GM18507 (cell line): ENCODE measurements around the gene SPATS2.

ENCODE experiments used
- DNase-seq: peaks from one replicate; pipeline ENCODE4 v3.0.0; 2011; ENCODE audit warnings: low read depth; ENCODE audit not compliant: insufficient read length; ENCODE audit errors: extremely low spot score
- FAIRE-seq: peaks from 2 replicates; lab custom pipeline; 2011; peaks lifted over from hg19 to GRCh38; lab: Jason Lieb, UNC

SPATS2 gene

DNA sequence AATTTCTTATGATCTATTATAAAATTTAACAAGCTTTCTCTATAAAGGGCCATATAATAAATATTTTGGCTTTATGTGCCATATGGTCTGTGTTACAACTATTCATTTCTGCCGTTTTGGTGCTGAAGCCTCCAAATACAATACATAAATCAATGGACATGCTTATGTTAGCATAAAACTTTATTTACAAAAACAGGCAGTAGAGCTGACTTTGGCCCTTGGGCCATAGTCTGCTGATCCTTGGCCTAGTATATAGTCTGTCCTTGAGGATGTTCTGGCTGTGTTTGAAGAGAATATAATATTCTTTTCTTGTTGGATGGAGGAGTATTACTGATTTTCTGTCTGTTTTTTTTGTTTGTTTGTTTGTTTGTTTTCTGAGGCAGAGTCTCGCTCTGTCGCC is 81.6 kb downstream of the SPATS2 start:
- DNase-seq (no peak), FAIRE-seq (no peak)

- DNase-seq (peak; percentile 22), FAIRE-seq (peak; percentile 60)
Observed at GRCh38 chr12:49451468-49452259, 84.4 kb downstream of the SPATS2 start.

DNA sequence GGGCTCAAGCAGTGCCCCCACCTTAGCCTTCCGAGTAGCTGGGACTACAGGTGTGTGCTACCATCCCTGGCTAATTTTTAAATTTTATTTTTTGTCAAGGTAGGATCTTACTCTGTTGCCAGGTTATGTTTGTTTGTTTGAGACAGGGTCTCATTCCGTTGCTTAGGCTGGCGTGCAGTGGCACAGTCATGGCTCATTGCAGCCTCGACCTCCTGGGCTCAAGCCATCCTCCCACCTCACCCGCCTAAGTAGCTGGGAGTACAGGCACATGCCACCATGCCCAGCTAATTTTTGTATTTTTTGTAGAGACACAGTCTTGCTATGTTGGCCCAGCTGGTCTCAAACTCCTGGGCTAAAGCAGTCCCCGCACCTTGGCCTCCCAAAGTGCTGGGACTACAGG is 88.2 kb downstream of the SPATS2 start:
- no peak for FAIRE-seq
- DNase-seq, result no peak

DNA sequence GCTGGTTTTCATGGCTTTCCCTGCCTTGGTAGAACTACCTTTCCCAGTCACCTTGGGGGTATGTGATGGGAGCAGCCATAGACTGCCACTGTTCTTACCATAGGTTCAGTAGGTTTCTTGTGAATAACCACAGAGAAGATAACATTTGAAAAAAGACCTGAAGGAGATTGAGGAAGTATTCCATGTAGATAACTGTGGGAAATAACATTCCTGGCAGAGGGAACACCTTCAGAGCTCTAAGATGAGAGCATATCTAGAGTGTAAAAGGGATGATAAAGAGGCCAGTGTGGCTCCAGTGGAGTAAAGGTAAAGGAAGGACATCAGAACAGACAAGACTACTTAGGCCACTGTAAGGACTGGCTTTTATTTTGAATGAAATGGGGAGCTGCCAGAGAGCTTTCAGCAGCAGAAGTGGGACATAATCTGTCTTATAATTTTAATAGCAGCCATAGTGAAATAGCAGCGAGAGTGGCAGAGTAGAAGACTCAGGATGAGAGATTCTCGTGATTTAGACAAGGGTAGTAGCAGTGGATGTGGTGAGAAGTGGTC is 88.9 kb downstream of the SPATS2 start:
- DNase-seq, result no peak
- no peak for FAIRE-seq

GRCh38 chr12:49458816-49459215 is 91.6 kb downstream of the SPATS2 start:
- DNase-seq, result no peak
- no peak for FAIRE-seq

- DNase-seq (no peak), FAIRE-seq (no peak)
Observed at GRCh38 chr12:49461221-49461620, 94.0 kb downstream of the SPATS2 start.

- FAIRE-seq (no peak), DNase-seq (no peak)
Observed at GRCh38 chr12:49462083-49462744, 95.0 kb downstream of the SPATS2 start.

- DNase-seq, result no peak
- FAIRE-seq, result no peak
Observed at GRCh38 chr12:49465132-49465531, 97.9 kb downstream of the SPATS2 start.

DNA sequence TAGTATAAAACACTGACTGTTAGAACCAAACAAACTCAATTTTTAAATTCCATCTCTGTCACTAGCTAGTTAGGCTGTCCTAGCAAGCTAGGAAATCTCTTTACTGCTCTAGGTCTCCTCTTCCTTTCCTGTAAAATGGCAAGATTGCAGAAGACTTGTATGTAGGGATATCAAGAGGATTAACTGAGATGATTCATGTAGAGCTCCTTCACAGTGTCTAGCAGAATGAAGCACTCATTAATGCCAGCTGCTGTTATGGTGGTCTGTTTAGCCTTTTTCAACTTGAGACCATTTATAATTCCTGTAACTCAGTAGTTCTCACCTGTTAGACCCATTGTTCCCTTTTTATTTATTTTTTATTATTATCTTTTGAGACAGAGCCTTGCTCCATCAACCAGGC is 103.7 kb downstream of the SPATS2 start:
- DNase-seq, result no peak
- no peak for FAIRE-seq

DNA sequence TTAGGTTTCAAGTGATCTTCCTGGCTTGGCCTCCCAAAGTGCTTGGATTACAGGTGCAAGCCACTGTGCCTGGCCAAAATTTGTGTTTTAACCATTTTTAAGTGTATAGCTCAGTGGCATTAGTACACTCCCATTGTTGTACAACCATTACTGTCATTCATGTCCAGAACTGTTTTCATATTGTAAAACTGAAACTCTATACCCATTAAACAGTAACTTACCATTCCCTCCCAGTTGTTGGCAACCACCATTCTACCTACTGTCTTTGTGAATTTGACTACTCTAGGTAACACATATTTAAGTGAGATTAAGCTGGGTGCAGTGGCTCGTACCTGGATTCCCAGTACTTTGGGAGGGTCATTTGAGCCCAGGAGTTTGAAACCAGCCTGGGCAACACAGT is 104.3 kb downstream of the SPATS2 start:
- FAIRE-seq, result peak; percentile 73
- no peak for DNase-seq

DNA sequence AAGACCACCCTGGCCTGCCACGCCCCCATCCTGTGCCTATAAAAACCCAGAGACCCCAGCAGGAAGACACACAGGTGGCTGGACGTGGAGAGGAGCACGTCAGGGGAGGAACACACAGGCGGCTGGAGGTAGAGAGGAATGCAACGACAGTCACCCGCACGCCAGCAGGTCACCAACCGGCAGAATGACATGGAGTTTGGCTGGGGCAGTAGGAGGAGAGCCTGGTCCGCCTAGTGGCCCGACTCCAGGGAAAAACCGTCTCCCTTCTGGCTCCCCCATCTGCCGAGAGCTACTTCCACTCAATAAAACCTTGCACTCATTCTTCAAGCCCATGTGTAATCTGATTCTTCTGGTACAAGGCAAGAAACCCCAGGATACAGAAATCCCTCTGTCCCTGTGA is 108.8 kb downstream of the SPATS2 start:
- DNase-seq, result no peak
- FAIRE-seq, result no peak

DNA sequence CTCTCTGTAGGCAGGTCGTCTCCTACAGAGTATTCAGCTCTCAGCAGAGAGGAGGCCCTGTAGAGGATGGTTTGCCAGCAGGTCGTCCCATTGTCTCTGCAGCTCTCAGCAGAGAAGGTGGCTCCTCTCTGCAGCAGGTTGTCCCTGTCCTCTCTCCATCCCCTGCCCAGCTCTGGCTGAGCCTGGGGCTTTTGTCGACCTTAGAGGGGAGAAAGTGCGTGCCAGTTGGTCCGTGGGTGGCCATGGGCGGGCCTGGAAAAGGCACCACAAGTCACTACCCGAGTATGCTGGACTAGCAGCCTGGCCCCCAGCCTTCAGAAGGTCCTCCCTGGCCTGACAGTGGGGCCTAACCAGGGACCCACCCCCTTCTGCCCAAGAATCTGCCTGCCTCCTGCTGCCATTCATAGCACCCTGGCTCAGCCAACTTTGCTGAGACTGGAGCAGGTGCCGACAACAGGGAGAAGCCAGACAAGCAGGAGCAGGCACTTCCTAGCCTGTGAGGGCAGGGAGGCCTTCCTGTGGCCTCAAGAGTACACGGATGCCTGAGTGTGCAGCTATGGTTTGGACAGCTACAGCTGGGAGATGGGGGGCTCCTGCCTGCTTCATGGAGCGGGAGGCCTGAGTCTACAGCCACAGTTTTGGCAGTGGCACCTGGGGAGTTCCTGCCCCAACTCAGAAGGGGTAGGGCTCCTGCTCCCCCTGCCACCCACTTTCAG is 111.8 kb downstream of the SPATS2 start:
- FAIRE-seq (no peak), DNase-seq (no peak)

- no peak for DNase-seq
- FAIRE-seq, result no peak
Observed at GRCh38 chr12:49482095-49483051, 115.1 kb downstream of the SPATS2 start.

DNA sequence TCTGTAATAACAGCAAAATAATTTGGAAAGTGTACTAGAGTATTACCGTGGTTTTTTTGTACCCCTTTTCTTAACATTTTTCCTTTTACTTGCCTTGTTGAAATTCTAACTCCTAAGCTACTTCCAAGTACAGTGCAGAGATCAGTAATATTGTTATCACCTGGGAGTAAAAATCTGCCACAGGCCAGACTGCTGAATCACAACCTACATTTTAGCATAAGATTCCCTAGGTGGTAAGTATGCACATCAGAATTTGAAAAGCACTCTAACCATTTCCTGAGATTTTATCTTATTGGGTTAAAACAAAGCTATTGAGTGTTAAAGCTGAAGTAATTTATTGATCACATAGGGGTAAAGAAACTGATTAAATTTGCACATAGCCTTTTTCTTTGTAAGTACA is 116.4 kb downstream of the SPATS2 start:
- DNase-seq (no peak), FAIRE-seq (no peak)

DNA sequence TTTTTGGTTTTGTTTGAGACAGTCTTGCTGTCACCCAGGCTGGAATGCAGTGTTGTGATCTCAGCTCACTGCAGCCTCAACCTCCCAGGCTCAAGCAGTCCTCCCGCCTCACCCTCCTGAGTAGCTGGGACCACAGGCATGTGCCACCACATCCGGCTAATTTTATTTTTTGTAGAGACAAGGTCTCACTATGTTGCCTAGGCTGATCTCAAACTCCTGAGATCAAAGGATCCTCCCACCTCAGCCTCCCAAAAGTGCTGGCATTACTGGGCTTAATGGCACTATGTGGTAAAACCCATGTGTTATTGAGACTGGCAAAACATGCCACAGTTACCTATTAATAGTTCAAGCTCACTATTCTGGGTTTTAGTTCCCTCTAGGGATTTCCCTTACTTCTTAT is 120.3 kb downstream of the SPATS2 start:
- DNase-seq (no peak), FAIRE-seq (no peak)

- FAIRE-seq (no peak), DNase-seq (no peak)
Observed at GRCh38 chr12:49489154-49489553, 121.9 kb downstream of the SPATS2 start.

DNA sequence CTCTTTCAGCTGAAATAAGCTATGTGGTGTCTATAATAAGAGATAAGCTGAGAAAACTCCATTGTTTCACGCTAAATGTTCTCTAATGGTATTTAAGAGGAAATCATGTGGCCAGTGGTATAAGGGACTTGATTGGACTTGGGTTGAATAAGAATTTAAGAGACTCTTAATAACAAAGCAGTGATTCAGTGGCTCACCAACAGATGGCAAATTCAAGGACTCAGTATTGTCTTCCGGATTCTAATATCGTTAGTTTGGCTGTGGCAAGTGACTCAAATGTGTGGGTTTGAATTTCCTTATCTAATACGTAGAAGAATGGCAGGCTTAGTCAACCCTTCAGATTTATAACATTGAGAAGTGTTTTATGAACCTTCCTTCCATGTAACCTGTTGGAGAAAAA is 122.5 kb downstream of the SPATS2 start:
- no peak for FAIRE-seq

DNA sequence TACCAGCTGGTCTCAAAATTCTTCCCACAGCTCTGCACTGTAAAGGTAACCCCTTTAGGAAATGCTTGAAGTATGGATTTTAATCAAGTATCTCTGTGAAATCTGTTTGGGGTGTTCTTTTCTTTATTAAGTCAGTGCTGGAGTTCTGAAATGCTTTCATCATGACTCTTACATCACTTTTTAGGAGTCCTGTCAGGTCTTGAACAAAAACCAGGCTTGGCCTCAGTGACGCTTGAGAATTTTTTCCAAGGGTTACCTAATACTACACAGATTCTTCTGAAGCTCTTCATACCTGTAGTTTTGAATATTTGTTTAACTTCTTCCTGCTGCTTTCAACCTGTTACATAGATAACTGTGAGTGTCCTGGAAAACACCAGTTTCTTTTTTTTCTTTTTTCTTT is 124.6 kb downstream of the SPATS2 start:
- no peak for DNase-seq
- FAIRE-seq, result no peak

More for the DNA sequence above, 122.5 kb downstream of the SPATS2 start:
- no peak for DNase-seq

DNA sequence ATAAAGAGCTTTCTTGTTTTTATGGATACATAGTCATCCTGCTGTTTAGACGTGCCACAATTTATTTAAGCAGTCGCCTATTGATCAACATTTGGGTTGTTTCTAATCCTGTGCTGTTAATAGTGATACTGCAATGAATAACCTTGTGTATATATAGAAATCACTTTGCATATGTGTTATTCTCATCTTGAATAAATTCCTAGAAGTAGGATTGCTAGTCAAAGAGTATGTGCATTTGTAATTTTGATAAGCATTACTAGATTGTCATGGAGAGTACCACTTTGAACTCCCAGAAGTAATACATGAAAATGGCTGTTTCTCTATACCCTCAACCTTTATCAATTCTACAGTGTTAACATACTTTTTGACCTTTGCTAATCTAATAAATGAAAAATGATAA is 126.6 kb downstream of the SPATS2 start:
- FAIRE-seq (no peak), DNase-seq (no peak)
